Kidney (tissue), 14 donors: Measurements from ENCODE around the gene CASP14. TPM values are rescaled to one million over a fixed set of nuclear protein-coding genes. Genes with fewer than 3 reads are reported as not detected.
"Not testable (repeated sequence)": the region's sequence is repeated elsewhere in the genome, so short reads cannot be mapped to it uniquely, and the experiment has no call there.

Experiments
- DNase-seq, 5 donors: peaks; one replicate each; pipeline ENCODE4 v3.0.0-alpha.2; 2013 to 2020
- FAIRE-seq: peaks from 2 replicates; lab custom pipeline; 2012; peaks lifted over from hg19 to GRCh38; lab: Jason Lieb, UNC
- H3K27ac ChIP-seq, 2 donors: one replicate each; pipeline ENCODE4 v1.7.0; 2013; ENCODE audit warnings: low read depth in 2 of 2, low read length in 2 of 2, inconsistent platforms in 1 of 2
- H3K27me3 ChIP-seq: one replicate; pipeline ENCODE4 v1.7.1; 2013; ENCODE audit warnings: low read length, inconsistent platforms; ENCODE audit not compliant: control insufficient read depth, insufficient read depth
- H3K36me3 ChIP-seq, 3 donors: one replicate each; pipeline versions ENCODE4 v1.7.0 to v1.7.1; 2013; ENCODE audit warnings: low read length in 3 of 3, control low read depth in 1 of 3, inconsistent platforms in 1 of 3; ENCODE audit not compliant: insufficient read depth in 3 of 3, control insufficient read depth in 2 of 3
- H3K4me1 ChIP-seq, 3 donors: one replicate each; pipeline versions ENCODE4 v1.7.0 to v1.7.1; 2013; ENCODE audit warnings: low read length in 3 of 3, inconsistent platforms in 1 of 3, low read depth in 1 of 3; ENCODE audit not compliant: control insufficient read depth in 2 of 3, insufficient read depth in 2 of 3
- H3K4me3 ChIP-seq, 3 donors: one replicate each; pipeline versions ENCODE4 v1.7.0 to v1.8.1; 2013; ENCODE audit warnings: low read length in 3 of 3, control low read depth in 1 of 3, inconsistent platforms in 1 of 3
- H3K9ac ChIP-seq, 3 donors: one replicate each; pipeline versions ENCODE4 v1.7.0 to v1.7.1; 2013; ENCODE audit warnings: low read length in 3 of 3, control low read depth in 1 of 3, inconsistent platforms in 1 of 3
- H3K9me3 ChIP-seq, 3 donors: one replicate each; pipeline versions ENCODE4 v1.7.0 to v1.7.1; 2013; ENCODE audit warnings: low read length in 3 of 3, control low read depth in 1 of 3, inconsistent platforms in 1 of 3; ENCODE audit not compliant: control insufficient read depth in 2 of 3, insufficient read depth in 1 of 3
- CTCF ChIP-seq: IDR thresholded peaks from 3 replicates; pipeline ENCODE4 v1.5.1; 2012; ENCODE audit warnings: mild to moderate bottlenecking, moderate library complexity, borderline replicate concordance; ENCODE audit not compliant: insufficient read depth; ENCODE audit errors: extremely low read depth
- intact Hi-C: fragments of 100-400 bp; cut with DNase I; formaldehyde crosslinking; loops from one replicate; pipeline ENCODE4 v1.11.1; 2022
- polyA plus RNA-seq: library from polyadenylated mRNA; stranded (reverse); fragments of 350-450 nt; fragmentation: Illumina TruSeq; extraction: RNeasy Lipid Tissue Mini Kit (QIAGEN cat#74804); gene quantifications from one replicate; pipeline ENCODE4 v1.2.3, GENCODE V29; 2014; ENCODE audit warnings: low read depth, low replicate concordance; ENCODE audit not compliant: insufficient read depth
- total RNA-seq: library from RNA; stranded (reverse); fragmentation: NEBNext Ultra II Directional; extraction: Animal tissue kit (Norgen Biotek cat#: 25700); gene quantifications from one replicate; pipeline ENCODE4 v1.2.1, GENCODE V29; 2021
- donor health status: control.
- donor health status: control.
- donor health status: control.
- donor health status: control.
- donor health status: control.
- donor health status: DM: yes; HTN: yes; CAD: no.
- donor health status: Normal renal cell carcinoma (clear cell type).

CASP14 gene
- total and polyA plus RNA-seq, 2 donors from 2014 or later: 0.16 TPM; not detected in 1

- H3K27ac ChIP-seq: no peak overlapping the region
- H3K4me3 ChIP-seq: no peak overlapping the region
- H3K4me1 ChIP-seq: no peaks in the 10 kb centered on the region
- TF ChIP-seq CTCF: no peak
- intact Hi-C loops: no loop called here
- no peak for DNase-seq
- H3K9ac ChIP-seq: no peak overlapping the region
- H3K36me3 ChIP-seq: no peaks in the 10 kb centered on the region
- no peaks in the 10 kb centered on the region for H3K27me3 ChIP-seq
- FAIRE-seq: no peak
- H3K9me3 ChIP-seq: no peaks in the 10 kb centered on the region
Observed at GRCh38 chr19:15050639-15051038, 1.4 kb downstream of the CASP14 start.

- Histone ChIP-seq H3K4me3 (no peak overlapping the region), H3K4me1 (no peaks in the 10 kb centered on the region), H3K9ac (no peak overlapping the region), H3K27ac (no peak overlapping the region), H3K9me3 (peaks cover 0 to 3% (median 0%) of the 10 kb centered on the region in 3 donors), H3K27me3 (no peaks in the 10 kb centered on the region), H3K36me3 (no peaks in the 10 kb centered on the region)
- TF ChIP-seq CTCF: no peak
- FAIRE-seq (no peak), DNase-seq (no peak)
- intact Hi-C loops: no loop called here
Observed at GRCh38 chr19:15062036-15062435, 12.8 kb downstream of the CASP14 start.

DNA sequence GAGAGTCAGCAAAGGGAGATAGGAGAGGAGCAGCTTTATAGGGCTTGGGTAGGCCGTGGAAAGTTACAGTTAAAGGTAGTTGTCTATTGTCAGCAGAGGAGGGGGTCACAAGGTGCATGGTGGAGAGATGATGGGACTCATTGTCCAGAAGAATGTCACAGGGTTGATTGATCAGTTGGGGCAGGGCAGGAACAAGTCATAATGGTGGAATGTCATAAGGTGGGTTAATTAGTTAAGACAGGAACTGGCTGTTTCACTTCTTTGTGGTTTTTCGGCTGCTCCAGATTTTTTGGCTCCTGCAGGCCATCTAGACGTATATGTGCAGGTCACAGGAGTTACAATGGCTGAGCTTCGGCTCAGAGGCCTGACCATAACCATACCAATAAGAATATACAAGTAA, 21.1 kb downstream of the CASP14 start:
- H3K9me3 ChIP-seq, FAIRE-seq, intact Hi-C loops, H3K27me3 ChIP-seq, H3K4me1 ChIP-seq, H3K36me3 ChIP-seq, H3K27ac ChIP-seq, H3K9ac ChIP-seq, H3K4me3 ChIP-seq, DNase-seq: not testable (repeated sequence)

- H3K27ac ChIP-seq: no peak overlapping the region
- H3K9ac ChIP-seq: no peak overlapping the region
- H3K9me3 ChIP-seq: no peaks in the 10 kb centered on the region
- FAIRE-seq (no peak), DNase-seq (peak in 4 of 5 donors; percentile 29 to 47 (median 40))
- no peak overlapping the region for H3K4me3 ChIP-seq
- intact Hi-C loops: no loop called here
- no peak for TF ChIP-seq CTCF
- H3K36me3 ChIP-seq: no peaks in the 10 kb centered on the region
- no peaks in the 10 kb centered on the region for H3K27me3 ChIP-seq
- no peaks in the 10 kb centered on the region for H3K4me1 ChIP-seq
Observed at GRCh38 chr19:15072930-15073647, 23.8 kb downstream of the CASP14 start.
